SU-DHL-6 (cell line): Measurements from ENCODE around the gene SAMMSON.

Experiments used
- EZH2phosphoT487 ChIP-seq: fragments of 200-600 bp; sonication (generic), shearing (Covaris generic); conservative IDR thresholded peaks from 2 replicates; pipeline ENCODE4 v1.6.1; 2018; ENCODE audit warnings: mild to moderate bottlenecking, antibody characterized with exemption, low read length, moderate library complexity, mixed read lengths
- TF ChIP-seq, protein P1 (sequence below): fragments of 200-600 bp; sonication (generic); IDR thresholded peaks from one replicate; pipeline ENCODE4 v1.5.1; 2017; ENCODE audit warnings: antibody characterized with exemption, mild to moderate bottlenecking, low read length, moderate library complexity; ENCODE audit not compliant: insufficient read depth, poor library complexity, severe bottlenecking

DNA sequence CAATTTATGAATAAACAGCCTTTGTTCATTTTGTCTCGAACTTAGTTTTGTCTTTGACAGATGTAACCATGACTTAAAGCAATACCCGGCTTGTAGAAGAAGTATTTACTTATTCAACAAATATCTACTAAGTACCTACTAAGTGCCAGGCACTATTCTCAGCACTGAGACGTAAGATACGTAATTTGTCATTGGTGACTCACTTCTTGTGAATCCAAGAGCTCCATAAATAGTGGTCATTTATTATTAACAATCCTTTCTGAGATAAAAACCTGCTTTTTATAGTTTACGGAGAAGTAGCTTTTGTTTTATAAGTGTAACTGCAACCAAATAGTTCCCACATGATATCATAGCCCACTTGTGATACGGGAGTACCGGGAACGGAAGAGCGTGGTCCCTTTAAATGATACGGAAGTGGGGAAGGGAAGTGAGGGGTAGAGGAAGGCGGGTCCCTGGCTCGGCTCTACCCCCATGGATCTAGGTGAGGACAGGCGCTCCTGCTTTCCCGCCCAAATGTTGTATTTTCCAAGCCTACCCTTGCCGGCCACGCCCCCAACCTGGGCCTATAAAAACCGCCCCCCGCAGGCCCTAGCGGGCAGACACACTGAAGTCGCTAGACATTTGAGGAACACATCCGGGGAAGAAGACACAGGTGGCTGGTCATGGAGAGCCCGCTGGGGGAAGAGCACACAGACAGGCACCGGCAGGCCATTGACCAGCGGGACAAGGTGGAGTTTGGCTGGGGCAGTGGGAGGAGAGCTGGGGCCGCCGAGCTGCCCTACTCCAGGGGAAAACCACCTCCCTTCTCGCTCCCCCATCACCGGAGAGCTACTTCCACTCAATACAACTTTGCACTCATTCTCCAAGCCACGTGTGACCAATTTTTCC is at the start of gene SAMMSON:
- no peak for TF ChIP-seq EZH2phosphoT487
- TF ChIP-seq, protein P1, sequence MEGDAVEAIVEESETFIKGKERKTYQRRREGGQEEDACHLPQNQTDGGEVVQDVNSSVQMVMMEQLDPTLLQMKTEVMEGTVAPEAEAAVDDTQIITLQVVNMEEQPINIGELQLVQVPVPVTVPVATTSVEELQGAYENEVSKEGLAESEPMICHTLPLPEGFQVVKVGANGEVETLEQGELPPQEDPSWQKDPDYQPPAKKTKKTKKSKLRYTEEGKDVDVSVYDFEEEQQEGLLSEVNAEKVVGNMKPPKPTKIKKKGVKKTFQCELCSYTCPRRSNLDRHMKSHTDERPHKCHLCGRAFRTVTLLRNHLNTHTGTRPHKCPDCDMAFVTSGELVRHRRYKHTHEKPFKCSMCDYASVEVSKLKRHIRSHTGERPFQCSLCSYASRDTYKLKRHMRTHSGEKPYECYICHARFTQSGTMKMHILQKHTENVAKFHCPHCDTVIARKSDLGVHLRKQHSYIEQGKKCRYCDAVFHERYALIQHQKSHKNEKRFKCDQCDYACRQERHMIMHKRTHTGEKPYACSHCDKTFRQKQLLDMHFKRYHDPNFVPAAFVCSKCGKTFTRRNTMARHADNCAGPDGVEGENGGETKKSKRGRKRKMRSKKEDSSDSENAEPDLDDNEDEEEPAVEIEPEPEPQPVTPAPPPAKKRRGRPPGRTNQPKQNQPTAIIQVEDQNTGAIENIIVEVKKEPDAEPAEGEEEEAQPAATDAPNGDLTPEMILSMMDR, result no peak
